ENCODE results near the gene BEAN1. TPM values are rescaled to one million over a fixed set of nuclear protein-coding genes. Genes with fewer than 3 reads are reported as not detected.

Gene BEAN1
- total and polyA plus RNA-seq, 10 donors, result 0.21 to 0.68 (median 0.42) TPM; not detected in 3

DNA sequence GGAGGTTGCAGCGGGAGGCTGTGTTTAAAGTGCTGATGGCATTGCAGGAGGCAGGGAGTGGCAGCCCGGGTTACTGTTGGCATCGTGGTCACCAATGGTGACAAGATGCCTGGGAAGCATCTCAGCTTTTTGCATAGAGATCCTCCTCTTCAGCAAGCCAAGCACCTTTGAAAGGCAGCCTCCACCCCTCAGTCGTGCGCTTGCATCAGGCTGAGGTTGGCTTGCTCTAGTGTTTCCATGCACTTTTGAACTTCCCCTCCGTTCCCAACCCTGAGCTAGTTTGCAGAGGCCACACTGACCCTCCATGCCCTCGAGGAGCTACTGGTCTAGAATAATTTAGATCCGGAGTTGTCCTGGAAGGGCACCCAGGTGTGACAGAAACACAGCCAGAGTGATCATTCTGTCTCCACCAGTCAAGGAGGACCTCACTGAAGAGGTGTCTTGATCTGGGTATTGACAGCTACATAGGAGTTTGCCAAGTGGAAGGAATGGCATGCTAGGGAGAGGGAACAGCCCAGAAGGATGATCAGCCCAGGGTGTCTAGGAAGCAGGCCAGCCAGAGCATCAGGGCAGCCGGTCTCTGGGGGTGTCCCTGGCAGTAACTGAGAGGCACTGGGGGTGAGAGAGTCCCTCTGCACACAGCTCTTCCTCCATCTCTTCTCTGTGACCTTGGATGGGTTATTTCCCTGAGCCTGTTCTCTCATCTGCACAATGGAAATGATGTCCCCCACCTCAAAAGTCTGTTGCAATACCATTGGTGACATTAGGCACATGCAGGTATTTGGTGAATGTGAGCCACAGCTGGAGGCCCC lies 7.7 kb downstream of the BEAN1 start:
- no peak overlapping the region for H3K4me3 ChIP-seq
- H3K4me1 ChIP-seq, result no peaks in the 10 kb centered on the region
- TF ChIP-seq POLR2AphosphoS5 (IDR thresholded peaks at IDR 0.05), result no peak
- TF ChIP-seq, protein P1, sequence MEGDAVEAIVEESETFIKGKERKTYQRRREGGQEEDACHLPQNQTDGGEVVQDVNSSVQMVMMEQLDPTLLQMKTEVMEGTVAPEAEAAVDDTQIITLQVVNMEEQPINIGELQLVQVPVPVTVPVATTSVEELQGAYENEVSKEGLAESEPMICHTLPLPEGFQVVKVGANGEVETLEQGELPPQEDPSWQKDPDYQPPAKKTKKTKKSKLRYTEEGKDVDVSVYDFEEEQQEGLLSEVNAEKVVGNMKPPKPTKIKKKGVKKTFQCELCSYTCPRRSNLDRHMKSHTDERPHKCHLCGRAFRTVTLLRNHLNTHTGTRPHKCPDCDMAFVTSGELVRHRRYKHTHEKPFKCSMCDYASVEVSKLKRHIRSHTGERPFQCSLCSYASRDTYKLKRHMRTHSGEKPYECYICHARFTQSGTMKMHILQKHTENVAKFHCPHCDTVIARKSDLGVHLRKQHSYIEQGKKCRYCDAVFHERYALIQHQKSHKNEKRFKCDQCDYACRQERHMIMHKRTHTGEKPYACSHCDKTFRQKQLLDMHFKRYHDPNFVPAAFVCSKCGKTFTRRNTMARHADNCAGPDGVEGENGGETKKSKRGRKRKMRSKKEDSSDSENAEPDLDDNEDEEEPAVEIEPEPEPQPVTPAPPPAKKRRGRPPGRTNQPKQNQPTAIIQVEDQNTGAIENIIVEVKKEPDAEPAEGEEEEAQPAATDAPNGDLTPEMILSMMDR (IDR thresholded peaks at IDR 0.05 in 8 of 11, conservative IDR thresholded peaks at IDR 0.05 in 3 of 11), result no peak
- no peak overlapping the region for H3K27ac ChIP-seq
- intact Hi-C loops (cut with DNase I; ENCODE audit: low total_unique reads), result no loop called here
- H3K27me3 ChIP-seq (replicated peaks in 1 of 7), result peaks cover 0 to 60% (median 4%) of the 10 kb centered on the region in 7 donors
- H3K9me3 ChIP-seq, result no peaks in the 10 kb centered on the region
- no peaks in the 10 kb centered on the region for H3K36me3 ChIP-seq
- 75 to 83% (median 76%) methylated on average over 9 of the region's 9 CpGs for WGBS, 5 donors
- DNase-seq, result no peak

DNA sequence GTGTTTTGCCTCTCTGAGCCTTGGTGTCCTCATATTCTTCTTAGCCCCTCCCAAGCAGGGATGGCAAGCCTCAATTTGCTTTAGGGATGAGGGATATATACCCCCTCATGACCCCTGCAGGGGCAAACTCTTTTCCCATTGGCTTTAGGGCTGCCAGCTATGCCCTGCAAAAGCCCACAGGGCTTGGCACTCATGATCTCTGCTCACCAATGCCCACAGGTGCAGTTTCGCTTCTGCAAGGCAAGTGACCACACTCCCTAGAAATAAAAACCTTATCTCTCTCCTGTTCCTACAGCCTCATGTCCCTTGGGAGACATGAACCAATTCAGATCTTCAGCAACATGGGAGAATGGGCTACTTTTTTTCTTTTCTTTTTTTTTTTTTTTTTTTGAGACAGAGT lies 8.8 kb downstream of the BEAN1 start:
- intact Hi-C loops (cut with DNase I; ENCODE audit: low total_unique reads), result no loop called here
- no peak for TF ChIP-seq POLR2AphosphoS5 (IDR thresholded peaks at IDR 0.05)
- TF ChIP-seq POLR2A (IDR thresholded peaks at IDR 0.05), result no peak
- TF ChIP-seq, protein P1 (IDR thresholded peaks at IDR 0.05 in 8 of 11, conservative IDR thresholded peaks at IDR 0.05 in 3 of 11), result no peak
- no peaks in the 10 kb centered on the region for H3K4me1 ChIP-seq
- no peaks in the 10 kb centered on the region for H3K9me3 ChIP-seq
- peaks cover 0 to 59% (median 4%) of the 10 kb centered on the region in 7 donors for H3K27me3 ChIP-seq (replicated peaks in 1 of 7)
- no peaks in the 10 kb centered on the region for H3K36me3 ChIP-seq
- no peak overlapping the region for H3K27ac ChIP-seq
- WGBS, 5 donors, result 82 to 93% (median 91%) methylated on average over 1 of the region's 1 CpG
- no peak for DNase-seq
- no peak overlapping the region for H3K4me3 ChIP-seq

DNA sequence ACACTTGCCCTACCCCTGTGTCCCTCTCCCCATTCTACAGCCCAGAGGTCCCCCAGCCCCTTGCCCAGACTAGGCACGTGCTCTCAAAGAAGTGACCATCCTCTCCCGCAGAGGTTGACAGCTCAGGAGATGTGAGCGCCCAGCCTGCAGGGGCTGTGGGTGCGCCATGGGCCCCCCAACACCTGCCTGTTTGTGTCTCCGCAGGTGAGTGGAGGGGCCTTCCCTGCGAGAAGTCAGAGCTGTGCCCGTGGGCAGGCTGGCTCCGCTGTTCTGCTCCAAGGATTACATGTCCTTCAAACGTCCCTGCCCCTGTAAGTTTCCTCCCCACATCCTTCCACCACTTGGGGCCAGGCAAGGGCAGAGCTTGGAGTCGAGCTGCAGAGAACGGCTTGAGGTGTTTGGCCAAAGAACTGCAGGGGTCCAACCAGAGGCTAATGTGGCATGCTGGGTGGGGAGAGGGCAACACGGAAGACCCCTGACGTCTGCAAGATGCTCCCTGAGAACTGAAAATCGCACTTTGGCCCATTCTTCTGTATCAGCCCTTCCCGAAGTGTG lies 10.4 kb downstream of the BEAN1 start:
- no peaks in the 10 kb centered on the region for H3K9me3 ChIP-seq
- no peaks in the 10 kb centered on the region for H3K4me1 ChIP-seq
- no peak for TF ChIP-seq POLR2AphosphoS5 (IDR thresholded peaks at IDR 0.05)
- TF ChIP-seq POLR2A (IDR thresholded peaks at IDR 0.05), result no peak
- TF ChIP-seq, protein P1 (IDR thresholded peaks at IDR 0.05 in 8 of 11, conservative IDR thresholded peaks at IDR 0.05 in 3 of 11), result no peak
- no peak overlapping the region for H3K4me3 ChIP-seq
- H3K27ac ChIP-seq, result no peak overlapping the region
- H3K27me3 ChIP-seq (replicated peaks in 1 of 7), result peaks cover 0 to 47% (median 2%) of the 10 kb centered on the region in 7 donors
- no peaks in the 10 kb centered on the region for H3K36me3 ChIP-seq
- DNase-seq, result no peak
- 66 to 73% (median 70%) methylated on average over 11 to 15 of the region's 15 CpGs for WGBS, 5 donors
- intact Hi-C loops (cut with DNase I; ENCODE audit: low total_unique reads), result no loop called here

DNA sequence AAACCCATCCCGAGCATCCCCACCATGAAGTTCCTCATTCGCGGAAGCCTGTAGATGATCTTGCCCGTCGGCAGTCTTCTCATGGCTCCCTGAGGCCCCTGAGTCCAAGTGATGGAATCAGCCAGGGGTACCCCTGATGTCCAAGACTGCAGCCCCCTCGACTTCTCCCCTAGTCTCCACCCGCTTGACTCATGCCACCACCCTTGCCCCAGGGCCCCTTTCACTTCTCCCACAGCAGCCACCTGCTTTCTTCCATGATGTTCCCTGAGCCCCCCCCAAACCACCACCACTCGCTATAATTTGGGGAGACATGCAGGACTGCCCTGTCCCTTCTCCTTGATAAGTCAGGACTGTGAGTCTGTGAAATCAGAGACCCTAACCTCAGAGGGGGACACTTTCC lies 11.4 kb downstream of the BEAN1 start:
- TF ChIP-seq, protein P1 (IDR thresholded peaks at IDR 0.05 in 8 of 11, conservative IDR thresholded peaks at IDR 0.05 in 3 of 11), result no peak
- TF ChIP-seq POLR2A (IDR thresholded peaks at IDR 0.05) (no peak), POLR2AphosphoS5 (IDR thresholded peaks at IDR 0.05) (no peak)
- intact Hi-C loops (cut with DNase I; ENCODE audit: low total_unique reads), result no loop called here
- H3K27ac ChIP-seq, result no peak overlapping the region
- 77 to 89% (median 83%) methylated on average over 8 of the region's 8 CpGs for WGBS, 5 donors
- H3K27me3 ChIP-seq (replicated peaks in 1 of 7), result peaks cover 0 to 36% (median 0%) of the 10 kb centered on the region in 7 donors
- H3K36me3 ChIP-seq, result no peaks in the 10 kb centered on the region
- no peak for DNase-seq
- no peaks in the 10 kb centered on the region for H3K9me3 ChIP-seq
- H3K4me3 ChIP-seq, result no peak overlapping the region
- no peaks in the 10 kb centered on the region for H3K4me1 ChIP-seq

Measured in spleen (tissue), 11 donors.